Caco-2 (cell line): ENCODE results near the gene XCR1. TPM values are rescaled to one million over a fixed set of nuclear protein-coding genes. Genes with fewer than 3 reads are reported as not detected.

Experiments used
- BruUV-seq: library from RNA; stranded (reverse); fragments of 400-500 nt; replicated peaks from 2 replicates; lab custom pipeline; 2021; lab: Mats Ljungman, UMichigan
- CTCF ChIA-PET: fragments of 300-600 bp; sonication (Branson Sonifier 250); formaldehyde crosslinking; loops from one replicate; lab custom pipeline; 2022; ENCODE audit warnings: antibody characterized with exemption; lab: Charles Lee
- POLR2A ChIA-PET: fragments of 300-600 bp; sonication (Branson Sonifier 250); formaldehyde crosslinking; loops from one replicate; lab custom pipeline; 2022; ENCODE audit warnings: antibody characterized with exemption; lab: Charles Lee
- DNase-seq, 2 experiments: peaks; one replicate each; pipeline versions ENCODE4 v3.0.0 to v3.0.0-alpha.2; 2020 to 2022
- H3K27me3 ChIP-seq: replicated peaks from 2 replicates; pipeline ENCODE4 v1.6.0; 2011; ENCODE audit warnings: low read length; ENCODE audit not compliant: control insufficient read depth, insufficient read depth
- H3K36me3 ChIP-seq: 2 replicates; pipeline ENCODE4 v1.5.1; 2011; ENCODE audit warnings: low read length; ENCODE audit not compliant: control insufficient read depth, insufficient read depth
- H3K4me1 ChIP-seq: fragments of 250-450 bp; sonication (Bioruptor Pico); 2 replicates; pipeline ENCODE4 v1.5.1; 2020; ENCODE audit warnings: mild to moderate bottlenecking
- H3K4me3 ChIP-seq: 2 replicates; pipeline ENCODE4 v1.5.1; 2011; ENCODE audit warnings: low read depth, mild to moderate bottlenecking, control low read depth, low read length
- H3K9me3 ChIP-seq: fragments of 250-450 bp; sonication (Bioruptor Pico); 2 replicates; pipeline ENCODE4 v1.5.1; 2020; ENCODE audit warnings: mild to moderate bottlenecking, moderate library complexity
- H3K27ac Mint-ChIP-seq: one replicate; pipeline ENCODE4 v1.8.0; 2022; ENCODE audit warnings: mixed read lengths; ENCODE audit not compliant: unreplicated experiment
- H3K27me3 Mint-ChIP-seq: one replicate; pipeline ENCODE4 v1.8.0; 2022; ENCODE audit warnings: mixed read lengths; ENCODE audit not compliant: insufficient read depth, unreplicated experiment
- H3K36me3 Mint-ChIP-seq: one replicate; pipeline ENCODE4 v1.8.0; 2022; ENCODE audit warnings: mild to moderate bottlenecking, mixed read lengths; ENCODE audit not compliant: insufficient read depth, unreplicated experiment
- H3K4me1 Mint-ChIP-seq: one replicate; pipeline ENCODE4 v1.8.0; 2022; ENCODE audit warnings: low read depth, mixed read lengths; ENCODE audit not compliant: unreplicated experiment
- H3K4me3 Mint-ChIP-seq: one replicate; pipeline ENCODE4 v1.8.0; 2022; ENCODE audit warnings: mild to moderate bottlenecking, moderate library complexity, mixed read lengths; ENCODE audit not compliant: unreplicated experiment
- H3K9me3 Mint-ChIP-seq: one replicate; pipeline ENCODE4 v1.8.0; 2022; ENCODE audit warnings: mixed read lengths; ENCODE audit not compliant: unreplicated experiment
- CTCF ChIP-seq, 2 experiments: fragments of 200-600 bp in 1 of 2; IDR thresholded peaks; 1 replicate in 1 of 2; 2 replicates in 1 of 2; pipeline versions ENCODE4 v1.5.1 to v1.8.0; 2011 to 2022; ENCODE audit warnings: antibody characterized with exemption in 1 of 2, control low read depth in 1 of 2, inconsistent platforms in 1 of 2, low read depth in 1 of 2, low read length in 1 of 2, mild to moderate bottlenecking in 1 of 2, moderate library complexity in 1 of 2; ENCODE audit not compliant: insufficient read depth in 1 of 2, severe bottlenecking in 1 of 2, unreplicated experiment in 1 of 2
- intact Hi-C: fragments of 100-400 bp; cut with micrococcal nuclease; formaldehyde crosslinking; loops from one replicate; pipeline ENCODE4 v1.10.0; 2022; ENCODE audit not compliant: unreplicated experiment
- total RNA-seq: library from RNA; stranded (reverse); gene quantifications from 2 replicates; pipeline ENCODE4 v1.2.3, GENCODE V29; 2022

The XCR1 gene
- total RNA-seq, 1 experiment from 2014 or later = not detected

- H3K27ac Mint-ChIP-seq = no peak overlapping the region
- H3K4me1 Mint-ChIP-seq = no peaks in the 10 kb centered on the region
- POLR2A ChIA-PET = no interaction called here
Measured at GRCh38 chr3:46021516-46021915, 5.8 kb downstream of the XCR1 start.

GRCh38 chr3:46020766-46021510 lies 6.3 kb downstream of the XCR1 start:
- Histone ChIP-seq H3K4me3 (no peak overlapping the region), H3K27me3 (no peaks in the 10 kb centered on the region), H3K36me3 (no peaks in the 10 kb centered on the region), H3K9me3 (no peaks in the 10 kb centered on the region), H3K4me1 (no peaks in the 10 kb centered on the region)
- POLR2A ChIA-PET = no interaction called here
- Mint-ChIP-seq H3K4me1 (no peaks in the 10 kb centered on the region), H3K27me3 (peaks cover 2% of the 10 kb centered on the region), H3K9me3 (peaks cover 9% of the 10 kb centered on the region), H3K4me3 (no peak overlapping the region), H3K27ac (no peak overlapping the region), H3K36me3 (no peaks in the 10 kb centered on the region)
- CTCF ChIA-PET = no interaction called here
- TF ChIP-seq CTCF (IDR thresholded peaks at IDR 0.05; ENCODE audit: insufficient read depth in 1 of 2, low read depth in 1 of 2, low read length in 1 of 2, severe bottlenecking in 1 of 2, unreplicated experiment in 1 of 2) = no peak
- DNase-seq = no peak
- intact Hi-C loops = no loop called here
- BruUV-seq = no TSS peak

More at GRCh38 chr3:46021516-46021915, 5.8 kb downstream of the XCR1 start:
- Histone ChIP-seq H3K4me1 (no peaks in the 10 kb centered on the region), H3K27me3 (no peaks in the 10 kb centered on the region), H3K36me3 (no peaks in the 10 kb centered on the region), H3K9me3 (no peaks in the 10 kb centered on the region), H3K4me3 (no peak overlapping the region)
- intact Hi-C loops = no loop called here
- CTCF ChIA-PET = no interaction called here
- Mint-ChIP-seq H3K36me3 (no peaks in the 10 kb centered on the region), H3K27me3 (peaks cover 2% of the 10 kb centered on the region), H3K9me3 (peaks cover 9% of the 10 kb centered on the region), H3K4me3 (no peak overlapping the region)
- DNase-seq = no peak
- BruUV-seq = no TSS peak
- no peak for TF ChIP-seq CTCF (IDR thresholded peaks at IDR 0.05; ENCODE audit: insufficient read depth in 1 of 2, low read depth in 1 of 2, low read length in 1 of 2, severe bottlenecking in 1 of 2, unreplicated experiment in 1 of 2)

GRCh38 chr3:46019707-46020106 lies 7.6 kb downstream of the XCR1 start:
- Histone ChIP-seq H3K4me3 (no peak overlapping the region), H3K9me3 (no peaks in the 10 kb centered on the region), H3K36me3 (no peaks in the 10 kb centered on the region), H3K27me3 (no peaks in the 10 kb centered on the region), H3K4me1 (no peaks in the 10 kb centered on the region)
- TF ChIP-seq CTCF (IDR thresholded peaks at IDR 0.05; ENCODE audit: insufficient read depth in 1 of 2, low read depth in 1 of 2, low read length in 1 of 2, severe bottlenecking in 1 of 2, unreplicated experiment in 1 of 2) = no peak
- no peaks in the 10 kb centered on the region for H3K4me1 Mint-ChIP-seq
- CTCF ChIA-PET = no interaction called here
- H3K27ac Mint-ChIP-seq = no peak overlapping the region
- peaks cover 2% of the 10 kb centered on the region for H3K27me3 Mint-ChIP-seq
- no peak for DNase-seq
- POLR2A ChIA-PET = no interaction called here
- no peak overlapping the region for H3K4me3 Mint-ChIP-seq
- intact Hi-C loops = no loop called here
- no TSS peak for BruUV-seq
- no peaks in the 10 kb centered on the region for H3K36me3 Mint-ChIP-seq
- H3K9me3 Mint-ChIP-seq = peaks cover under 1% of the 10 kb centered on the region
